ENCODE measurements around the gene SEMA3G.

The SEMA3G gene

GRCh38 chr3:52441772-52442332 lies 3.1 kb downstream of the SEMA3G start:
- POLR2A ChIA-PET = no interaction called here
- CTCF ChIA-PET = interaction anchor here (1.3 to 26.2 kb wide), 2 partner anchors 8 to 16 kb away, joined by 3 to 1004 read pairs; no protein-coding TSS in a partner anchor
- DNase-seq (ENCODE audit: low read depth, low spot score) = no peak
- no peak overlapping the region for H3K4me3 ChIP-seq (ENCODE audit: low read depth, low read length)
- TF ChIP-seq CTCF (IDR thresholded peaks at IDR 0.05; ENCODE audit: insufficient read depth, low read length, missing control alignments) = no peak

DNA sequence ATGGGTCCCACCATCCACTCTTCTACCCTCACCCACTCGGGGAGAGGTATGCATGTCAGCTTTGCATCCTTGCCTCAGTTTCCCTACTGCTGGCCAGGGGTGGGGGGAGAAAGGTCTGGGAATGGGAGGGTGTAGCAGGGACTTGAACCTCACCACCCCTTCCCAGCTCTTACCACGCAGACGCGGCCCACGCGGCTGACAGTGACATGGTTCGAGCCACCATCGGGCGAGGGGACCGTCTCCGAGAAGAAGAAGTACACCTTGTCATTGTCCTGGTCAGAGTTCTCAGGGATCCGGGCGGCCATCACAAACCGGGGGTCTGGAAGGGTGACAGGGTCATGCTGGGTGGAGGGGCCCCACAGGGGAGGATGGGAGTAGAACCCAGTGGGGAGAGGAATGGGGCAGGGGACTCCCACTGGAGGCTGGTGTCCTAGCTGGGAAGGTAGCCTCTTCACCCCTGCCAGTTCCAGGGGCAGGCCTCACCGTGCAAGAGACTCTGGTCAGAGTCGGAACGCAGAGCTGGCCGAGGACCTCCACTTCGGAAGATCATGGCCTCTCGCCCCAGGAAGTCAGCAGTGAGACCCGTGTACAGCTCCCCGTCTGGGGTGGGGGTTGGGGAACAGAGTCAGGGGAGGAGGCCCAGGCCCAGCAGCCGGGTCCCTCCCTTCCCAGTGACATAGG lies 3.7 kb downstream of the SEMA3G start:
- no peak for TF ChIP-seq CTCF (IDR thresholded peaks at IDR 0.05; ENCODE audit: insufficient read depth, low read length, missing control alignments)
- ChIA-PET CTCF (interaction anchor here (1.3 to 26.2 kb wide), 2 partner anchors 9 to 16 kb away, joined by 3 to 1004 read pairs; no protein-coding TSS in a partner anchor), POLR2A (no interaction called here)
- no peak for DNase-seq (ENCODE audit: low read depth, low spot score)
- no peak overlapping the region for H3K4me3 ChIP-seq (ENCODE audit: low read depth, low read length)

- no peak overlapping the region for H3K4me3 ChIP-seq (ENCODE audit: low read depth, low read length)
- TF ChIP-seq CTCF (IDR thresholded peaks at IDR 0.05; ENCODE audit: insufficient read depth, low read length, missing control alignments) = no peak
- DNase-seq (ENCODE audit: low read depth, low spot score) = no peak
- ChIA-PET POLR2A (no interaction called here), CTCF (interaction anchor here (1.3 to 26.2 kb wide), 2 partner anchors 9 to 15 kb away, joined by 3 to 1004 read pairs; no protein-coding TSS in a partner anchor)
These were observed 4.2 kb downstream of the SEMA3G start for GRCh38 chr3:52440671-52441070.

GRCh38 chr3:52440249-52440551 lies 4.7 kb downstream of the SEMA3G start:
- ChIA-PET CTCF (interaction anchor here (26.2 kb wide), 1 partner anchor 15 kb away, joined by 1004 read pairs; no protein-coding TSS in a partner anchor), POLR2A (no interaction called here)
- DNase-seq (ENCODE audit: low read depth, low spot score) = no peak
- no peak for TF ChIP-seq CTCF (IDR thresholded peaks at IDR 0.05; ENCODE audit: insufficient read depth, low read length, missing control alignments)
- no peak overlapping the region for H3K4me3 ChIP-seq (ENCODE audit: low read depth, low read length)

- POLR2A ChIA-PET = no interaction called here
- CTCF ChIA-PET = interaction anchor here (26.2 to 28.6 kb wide), 2 partner anchors 8 to 14 kb away, joined by 1004 read pairs; partner anchors contain the start of genes NISCH, SEMA3G and TNNC1
- H3K4me3 ChIP-seq (ENCODE audit: low read depth, low read length) = no peak overlapping the region
- no peak for TF ChIP-seq CTCF (IDR thresholded peaks at IDR 0.05; ENCODE audit: insufficient read depth, low read length, missing control alignments)
- DNase-seq (ENCODE audit: low read depth, low spot score) = no peak
These were observed 5.3 kb downstream of the SEMA3G start for GRCh38 chr3:52439426-52440248.
